B cell (primary cell): ENCODE results near the gene NEO1. TPM values are rescaled to one million over a fixed set of nuclear protein-coding genes. Genes with fewer than 3 reads are reported as not detected.

Experiments used
- ATAC-seq: fragments of 200-7000 bp; cut with Tn5 transposase; one replicate; pipeline ENCODE4 v1.10.0; 2021; ENCODE audit warnings: low read depth, mild to moderate bottlenecking, moderate number of reproducible peaks, moderate library complexity
- CTCF ChIA-PET: fragments of 350-600 bp; sonication (Branson Sonifier 250); formaldehyde crosslinking; loops from one replicate; lab custom pipeline; 2021; ENCODE audit warnings: antibody characterized with exemption, inconsistent platforms; lab: Charles Lee
- POLR2A ChIA-PET: fragments of 350-600 bp; sonication (Branson Sonifier 250); formaldehyde crosslinking; loops from one replicate; lab custom pipeline; 2021; ENCODE audit warnings: antibody characterized with exemption; lab: Charles Lee
- DNase-seq: peaks from one replicate; pipeline ENCODE4 v3.0.0; 2013
- H2AFZ ChIP-seq: 2 replicates; pipeline ENCODE4 v1.6.1; 2012; ENCODE audit warnings: mild to moderate bottlenecking, low read depth, low read length; ENCODE audit not compliant: insufficient read depth, poor library complexity, severe bottlenecking
- H3K27ac ChIP-seq, 2 donors: 1 replicate in 1 of 2; 2 replicates in 1 of 2; pipeline ENCODE4 v1.5.1; 2012 to 2013; ENCODE audit warnings: low read length in 2 of 2, mild to moderate bottlenecking in 2 of 2, moderate library complexity in 1 of 2
- H3K27me3 ChIP-seq, 4 experiments: fragments of 200-600 bp in 1 of 4; sonication (generic) in 1 of 4; replicated peaks in 1 of 4; 1 replicate in 2 of 4; 2 replicates in 2 of 4; pipeline versions ENCODE4 v1.6.1 to v1.7.0; 2013 to 2016; ENCODE audit warnings: low read length in 3 of 4, mild to moderate bottlenecking in 2 of 4, mixed read lengths in 1 of 4, moderate library complexity in 1 of 4; ENCODE audit not compliant: insufficient read depth in 4 of 4, control insufficient read depth in 3 of 4; ENCODE audit errors: control extremely low read depth in 1 of 4
- H3K36me3 ChIP-seq, 2 experiments: replicated peaks in 1 of 2; 1 replicate in 1 of 2; 2 replicates in 1 of 2; pipeline versions ENCODE4 v1.6.1 to v1.7.1; 2013; ENCODE audit warnings: low read length in 1 of 2; ENCODE audit not compliant: insufficient read depth in 2 of 2, control insufficient read depth in 1 of 2; ENCODE audit errors: control extremely low read depth in 1 of 2, extremely low read depth in 1 of 2
- H3K4me1 ChIP-seq, 2 donors: fragments of 200-600 bp in 1 of 2; sonication (generic) in 1 of 2; 1 replicate in 1 of 2; 2 replicates in 1 of 2; pipeline versions ENCODE4 v1.5.1 to v1.6.1; 2013 to 2017; ENCODE audit warnings: low read length in 2 of 2; ENCODE audit not compliant: control insufficient read depth in 2 of 2, insufficient read depth in 2 of 2
- H3K4me2 ChIP-seq: replicated peaks from 2 replicates; pipeline ENCODE3; 2012; ENCODE audit warnings: mild to moderate bottlenecking, low read depth, low read length; ENCODE audit not compliant: poor library complexity, severe bottlenecking
- H3K4me3 ChIP-seq, 5 experiments: fragments of 200-600 bp in 1 of 5; sonication (generic) in 1 of 5; 1 replicate in 3 of 5; 2 replicates in 2 of 5; pipeline versions ENCODE4 v1.5.1 to v1.7.0; 2011 to 2016; ENCODE audit warnings: low read length in 4 of 5, mild to moderate bottlenecking in 4 of 5, low read depth in 2 of 5, control low read depth in 1 of 5, moderate library complexity in 1 of 5; ENCODE audit not compliant: insufficient read depth in 1 of 5; ENCODE audit errors: control extremely low read depth in 1 of 5, extremely low read depth in 1 of 5
- H3K79me2 ChIP-seq: fragments of 200-600 bp; sonication (generic); one replicate; pipeline ENCODE4 v1.6.0; 2016; ENCODE audit warnings: low read length; ENCODE audit not compliant: control insufficient read depth, insufficient read depth
- H3K9ac ChIP-seq: fragments of 200-600 bp; sonication (generic); 2 replicates; pipeline ENCODE4 v1.6.1; 2017; ENCODE audit warnings: mild to moderate bottlenecking, low read length, moderate library complexity
- H3K9me3 ChIP-seq, 3 donors: one replicate each; pipeline versions ENCODE4 v1.6.1 to v1.7.1; 2013; ENCODE audit warnings: low read length in 2 of 3; ENCODE audit not compliant: control insufficient read depth in 2 of 3, insufficient read depth in 1 of 3; ENCODE audit errors: control extremely low read depth in 1 of 3
- H4K20me1 ChIP-seq: 2 replicates; pipeline ENCODE4 v1.6.0; 2012; ENCODE audit warnings: mild to moderate bottlenecking, low read length; ENCODE audit not compliant: insufficient read depth, control insufficient read depth, poor library complexity, severe bottlenecking
- H3K27ac Mint-ChIP-seq: one replicate; pipeline ENCODE4 v1.8.0; 2021; ENCODE audit warnings: mixed read lengths
- H3K27me3 Mint-ChIP-seq: one replicate; pipeline ENCODE4 v1.8.0; 2021; ENCODE audit warnings: mixed read lengths
- H3K4me1 Mint-ChIP-seq: one replicate; pipeline ENCODE4 v1.8.0; 2021; ENCODE audit warnings: mixed read lengths
- H3K4me3 Mint-ChIP-seq: one replicate; pipeline ENCODE4 v1.8.0; 2021; ENCODE audit warnings: mixed read lengths
- H3K9me3 Mint-ChIP-seq: one replicate; pipeline ENCODE4 v1.8.0; 2022; ENCODE audit warnings: mixed read lengths; ENCODE audit not compliant: insufficient read depth
- CTCF ChIP-seq: fragments of 200-600 bp; IDR thresholded peaks from one replicate; pipeline ENCODE4 v1.8.0; 2022; ENCODE audit warnings: antibody characterized with exemption, mild to moderate bottlenecking
- EZH2 ChIP-seq: IDR thresholded peaks from 2 replicates; pipeline ENCODE4 v1.6.1; 2012; ENCODE audit warnings: borderline replicate concordance, low read depth, mild to moderate bottlenecking, moderate library complexity, low read length; ENCODE audit not compliant: insufficient read depth, poor library complexity, severe bottlenecking
- WGBS: methylation state at CpG from one replicate; pipeline ENCODE4 v1.1.5; 2013; ENCODE audit warnings: missing lambda C conversion rate; ENCODE audit not compliant: insufficient coverage; 5-methylcytosine and 5-hydroxymethylcytosine counted together
- intact Hi-C: fragments of 100-400 bp; cut with micrococcal nuclease; formaldehyde crosslinking; loops from one replicate; pipeline ENCODE4 v1.10.0; 2022
- polyA plus RNA-seq: library from polyadenylated mRNA; depleted of rRNA; stranded (reverse); fragments of >200 nt; gene quantifications from 2 replicates; pipeline ENCODE4 v1.2.3, GENCODE V29; 2012
- total RNA-seq, 2 donors: library from RNA; stranded (reverse); fragments of 120-200 nt in 1 of 2; gene quantifications; 1 replicate in 1 of 2; 2 replicates in 1 of 2; pipeline versions ENCODE4 v1.2.3 to v1.2.4, GENCODE V29; 2013 to 2022

Gene NEO1
- total and polyA plus RNA-seq, 2 donors (not counting 1 experiment from before 2014, with no cell fraction given): 1.3 to 3.9 TPM

DNA sequence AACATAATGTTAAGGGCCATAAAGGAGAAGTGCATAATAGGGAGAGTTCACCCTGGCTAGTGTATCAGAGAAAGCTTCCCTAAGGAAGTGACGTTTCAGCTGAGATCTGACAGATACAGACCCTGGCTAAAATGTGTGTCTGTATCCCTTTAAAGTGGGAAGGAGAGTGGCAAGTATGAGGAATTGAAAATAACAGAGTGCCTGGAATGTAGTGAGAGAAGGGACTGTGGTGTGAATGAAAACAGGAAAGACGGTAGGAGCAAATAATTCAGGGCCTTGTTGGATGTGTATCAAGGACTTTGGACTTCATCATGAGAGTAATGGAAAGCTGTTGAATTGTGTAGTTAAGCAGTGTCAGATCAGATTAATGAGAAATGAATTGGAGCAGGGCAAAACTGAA, 30.5 kb downstream of the NEO1 start:
- TF ChIP-seq CTCF (no peak), EZH2 (no peak)
- Histone ChIP-seq H3K4me1 (no peaks in the 10 kb centered on the region), H3K36me3 (no peaks in the 10 kb centered on the region), H2AFZ (no peak overlapping the region), H3K79me2 (no peaks in the 10 kb centered on the region), H3K27me3 (peaks cover 0 to 4% (median 0%) of the 10 kb centered on the region in 4 experiments), H3K9ac (no peak overlapping the region), H3K27ac (no peak overlapping the region), H3K4me3 (no peak overlapping the region), H3K4me2 (no peak overlapping the region), H3K9me3 (peaks cover 0 to 2% (median 0%) of the 10 kb centered on the region in 3 donors), H4K20me1 (no peaks in the 10 kb centered on the region)
- Mint-ChIP-seq H3K4me3 (no peak overlapping the region), H3K4me1 (no peaks in the 10 kb centered on the region), H3K27me3 (peaks cover 7% of the 10 kb centered on the region), H3K27ac (no peak overlapping the region), H3K9me3 (no peaks in the 10 kb centered on the region)
- DNase-seq (no peak), ATAC-seq (no peak)
- 13% methylated on average over 2 of the region's 2 CpGs for WGBS
- ChIA-PET CTCF (interaction anchor here (0.7 to 2.7 kb wide), 4 partner anchors 361 to 739 kb away, joined by 3 to 25 read pairs (median 4); no protein-coding TSS in a partner anchor), POLR2A (no interaction called here)
- intact Hi-C loops: loop anchor here (10.0 kb wide), 1 partner anchor 768 kb away; no protein-coding TSS in a partner anchor

DNA sequence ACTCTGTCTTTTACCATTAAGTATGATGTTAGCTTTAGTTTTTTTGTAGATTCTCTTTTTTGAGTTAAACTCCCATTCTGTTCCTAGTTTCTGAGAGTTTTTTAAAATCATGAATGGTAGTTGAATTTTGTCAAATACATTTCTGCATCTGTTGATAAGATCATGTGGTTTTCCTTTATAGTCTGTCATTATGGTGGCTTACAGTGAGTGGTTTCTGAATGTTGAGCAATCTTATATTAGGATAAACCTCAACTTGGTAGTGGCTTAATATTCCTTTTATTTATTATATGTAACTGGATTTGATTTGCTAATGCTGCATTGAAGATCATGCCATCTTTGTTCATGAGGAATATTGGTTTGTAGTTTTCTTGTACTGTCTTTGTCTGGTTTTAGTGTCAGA, 34.8 kb downstream of the NEO1 start:
- intact Hi-C loops: loop anchor here (10.0 kb wide), 1 partner anchor 772 kb away; no protein-coding TSS in a partner anchor
- TF ChIP-seq EZH2: no peak
- no peak for TF ChIP-seq CTCF
- Histone ChIP-seq H3K27me3 (peaks cover 0 to 8% (median 0%) of the 10 kb centered on the region in 4 experiments), H3K4me1 (no peaks in the 10 kb centered on the region), H3K4me2 (no peak overlapping the region), H3K36me3 (no peaks in the 10 kb centered on the region), H4K20me1 (no peaks in the 10 kb centered on the region), H2AFZ (no peak overlapping the region), H3K9me3 (peaks cover 0 to 2% (median 0%) of the 10 kb centered on the region in 3 donors), H3K4me3 (no peak overlapping the region), H3K27ac (no peak overlapping the region), H3K79me2 (no peaks in the 10 kb centered on the region), H3K9ac (no peak overlapping the region)
- DNase-seq: no peak
- Mint-ChIP-seq H3K4me1 (no peaks in the 10 kb centered on the region), H3K27ac (no peak overlapping the region), H3K27me3 (peaks cover 19% of the 10 kb centered on the region), H3K9me3 (no peaks in the 10 kb centered on the region), H3K4me3 (no peak overlapping the region)
- ChIA-PET POLR2A (no interaction called here), CTCF (no interaction called here)
- ATAC-seq: no peak
